Esophagus squamous epithelium (tissue), 5 donors: Measurements from ENCODE around the gene SCNN1B. TPM values are rescaled to one million over a fixed set of nuclear protein-coding genes. Genes with fewer than 3 reads are reported as not detected.

ENCODE experiments used
- DNase-seq: peaks from one replicate; lab custom pipeline; 2025; lab: John Stamatoyannopoulos, UW
- H3K27ac ChIP-seq, 4 donors: fragments of 200-600 bp; sonication (generic); one replicate each; pipeline ENCODE4 v1.5.1; 2016 to 2019; ENCODE audit warnings: mild to moderate bottlenecking in 1 of 4
- H3K27me3 ChIP-seq, 4 donors: fragments of 200-600 bp; sonication (generic); 1 replicate in 3 of 4; 2 replicates in 1 of 4; pipeline versions ENCODE4 v1.5.1 to v1.6.0; 2017 to 2021; ENCODE audit warnings: antibody characterized with exemption in 1 of 4
- H3K36me3 ChIP-seq, 3 donors: fragments of 200-600 bp; sonication (generic); one replicate each; pipeline ENCODE4 v1.5.1; 2016 to 2019
- H3K4me1 ChIP-seq, 3 donors: fragments of 200-600 bp; sonication (generic); one replicate each; pipeline ENCODE4 v1.5.1; 2017 to 2019
- H3K4me3 ChIP-seq, 4 donors: fragments of 200-600 bp; sonication (generic); 1 replicate in 3 of 4; 2 replicates in 1 of 4; pipeline ENCODE4 v1.5.1; 2016 to 2019; ENCODE audit warnings: mild to moderate bottlenecking in 2 of 4, moderate library complexity in 1 of 4
- H3K9me3 ChIP-seq, 3 donors: fragments of 200-600 bp; sonication (generic); one replicate each; pipeline ENCODE4 v1.5.1; 2016 to 2019
- POLR2A ChIP-seq, 4 donors: fragments of 450-650 bp; IDR thresholded peaks; one replicate each; pipeline ENCODE4 v1.6.1; 2017; ENCODE audit warnings: antibody characterized with exemption in 4 of 4, mild to moderate bottlenecking in 4 of 4, moderate library complexity in 3 of 4
- WGBS, 2 donors: methylation state at CpG; one replicate each; pipeline ENCODE4 v1.1.5; 2018; 5-methylcytosine and 5-hydroxymethylcytosine counted together
- intact Hi-C: fragments of 100-400 bp; cut with DNase I; formaldehyde crosslinking; loops from one replicate; pipeline ENCODE4 v1.15.0; 2022
- total RNA-seq, 4 donors: library from RNA; depleted of rRNA; stranded (reverse); fragments of >200 nt; gene quantifications; one replicate each; pipeline ENCODE4 v1.1.0, GENCODE V29; 2016
- TF ChIP-seq, protein P1 (sequence below), 6 experiments: fragments of 450-650 bp in 4 of 6; fragments of 200-600 bp in 2 of 6; sonication (generic) in 2 of 6; IDR thresholded peaks; one replicate each; pipeline ENCODE4 v1.5.1; 2016 to 2019; ENCODE audit warnings: antibody characterized with exemption in 6 of 6, mild to moderate bottlenecking in 4 of 6, moderate library complexity in 4 of 6
- donor health status: DM: yes; HTN: yes; CAD: no.

The SCNN1B gene
- total RNA-seq, 4 donors from 2014 or later: 24.9 to 86.8 (median 36.2) TPM

DNA sequence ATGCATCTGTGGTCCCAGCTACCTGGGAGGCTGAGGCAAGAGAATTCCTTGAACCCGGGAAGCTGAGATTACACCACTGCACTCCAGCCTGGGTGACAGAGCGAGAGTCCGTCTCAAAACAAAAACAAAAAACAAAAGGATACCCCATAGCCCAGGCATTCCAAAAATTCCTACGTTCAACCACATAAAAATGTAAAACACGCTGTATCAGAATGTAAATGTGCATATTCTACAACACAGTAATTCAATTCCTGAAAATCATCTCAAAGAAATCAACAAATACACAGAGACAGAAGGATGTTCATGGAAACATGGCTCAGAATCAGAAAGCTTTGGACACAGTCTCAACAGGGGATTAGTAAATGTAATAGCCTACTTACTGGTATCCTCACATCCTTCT is 117.9 kb downstream of the SCNN1B start:
- intact Hi-C loops: no loop called here
- Histone ChIP-seq H3K27me3 (no peaks in the 10 kb centered on the region), H3K9me3 (no peaks in the 10 kb centered on the region), H3K36me3 (peaks cover 8 to 48% (median 12%) of the 10 kb centered on the region in 3 donors), H3K4me1 (peaks cover 17 to 31% (median 20%) of the 10 kb centered on the region in 3 donors), H3K4me3 (no peak overlapping the region), H3K27ac (peak overlapping the region in 3 of 4 donors; percentile 38 to 57 (median 38))
- TF ChIP-seq, protein P1, sequence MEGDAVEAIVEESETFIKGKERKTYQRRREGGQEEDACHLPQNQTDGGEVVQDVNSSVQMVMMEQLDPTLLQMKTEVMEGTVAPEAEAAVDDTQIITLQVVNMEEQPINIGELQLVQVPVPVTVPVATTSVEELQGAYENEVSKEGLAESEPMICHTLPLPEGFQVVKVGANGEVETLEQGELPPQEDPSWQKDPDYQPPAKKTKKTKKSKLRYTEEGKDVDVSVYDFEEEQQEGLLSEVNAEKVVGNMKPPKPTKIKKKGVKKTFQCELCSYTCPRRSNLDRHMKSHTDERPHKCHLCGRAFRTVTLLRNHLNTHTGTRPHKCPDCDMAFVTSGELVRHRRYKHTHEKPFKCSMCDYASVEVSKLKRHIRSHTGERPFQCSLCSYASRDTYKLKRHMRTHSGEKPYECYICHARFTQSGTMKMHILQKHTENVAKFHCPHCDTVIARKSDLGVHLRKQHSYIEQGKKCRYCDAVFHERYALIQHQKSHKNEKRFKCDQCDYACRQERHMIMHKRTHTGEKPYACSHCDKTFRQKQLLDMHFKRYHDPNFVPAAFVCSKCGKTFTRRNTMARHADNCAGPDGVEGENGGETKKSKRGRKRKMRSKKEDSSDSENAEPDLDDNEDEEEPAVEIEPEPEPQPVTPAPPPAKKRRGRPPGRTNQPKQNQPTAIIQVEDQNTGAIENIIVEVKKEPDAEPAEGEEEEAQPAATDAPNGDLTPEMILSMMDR (IDR thresholded peaks at IDR 0.05): no peak
- no peak for TF ChIP-seq POLR2A (IDR thresholded peaks at IDR 0.05)
- DNase-seq: no peak
- 73 to 80% methylated on average over 5 of the region's 5 CpGs for WGBS, 2 donors

DNA sequence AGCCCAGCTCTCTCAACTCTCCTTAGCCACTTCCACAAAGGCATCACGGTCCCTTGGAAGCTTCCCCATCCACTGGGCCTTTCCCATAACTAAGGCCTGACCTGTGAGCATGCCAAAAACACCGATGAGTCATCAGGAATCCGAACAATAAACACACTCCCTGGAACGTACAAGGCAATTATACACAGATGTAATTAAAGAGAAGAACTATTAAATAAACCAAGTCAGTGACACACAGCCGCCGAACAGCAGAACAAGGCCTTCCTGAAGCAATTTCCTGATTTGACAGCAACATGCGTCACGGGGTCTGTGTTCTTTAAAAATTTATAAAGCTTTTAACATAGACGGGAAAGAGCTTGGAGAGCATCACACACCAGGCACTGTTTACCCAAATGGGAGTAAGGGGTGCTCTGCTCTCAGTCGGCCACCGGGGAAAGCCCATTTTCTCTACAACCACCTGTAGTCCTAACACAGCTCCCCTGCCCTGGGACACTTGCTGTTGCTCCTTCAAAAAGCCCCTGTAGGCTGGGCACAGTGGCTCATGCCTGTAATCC is 121.5 kb downstream of the SCNN1B start:
- Histone ChIP-seq H3K4me1 (peaks cover 19 to 34% (median 23%) of the 10 kb centered on the region in 3 donors), H3K27me3 (no peaks in the 10 kb centered on the region), H3K27ac (peak overlapping the region; percentile 90 to 99 (median 98)), H3K9me3 (no peaks in the 10 kb centered on the region), H3K4me3 (peak overlapping the region in 2 of 4 donors; percentile 3 to 25), H3K36me3 (peaks cover 0 to 26% (median 0%) of the 10 kb centered on the region in 3 donors)
- no peak for DNase-seq
- TF ChIP-seq POLR2A (IDR thresholded peaks at IDR 0.05): peak in 1 of 4 donors; percentile 23
- TF ChIP-seq, protein P1 (IDR thresholded peaks at IDR 0.05): peak in 2 of 6 experiments; percentile 3 to 7
- intact Hi-C loops: no loop called here
- WGBS, 2 donors: 13 to 25% methylated on average over 10 to 11 of the region's 11 CpGs

DNA sequence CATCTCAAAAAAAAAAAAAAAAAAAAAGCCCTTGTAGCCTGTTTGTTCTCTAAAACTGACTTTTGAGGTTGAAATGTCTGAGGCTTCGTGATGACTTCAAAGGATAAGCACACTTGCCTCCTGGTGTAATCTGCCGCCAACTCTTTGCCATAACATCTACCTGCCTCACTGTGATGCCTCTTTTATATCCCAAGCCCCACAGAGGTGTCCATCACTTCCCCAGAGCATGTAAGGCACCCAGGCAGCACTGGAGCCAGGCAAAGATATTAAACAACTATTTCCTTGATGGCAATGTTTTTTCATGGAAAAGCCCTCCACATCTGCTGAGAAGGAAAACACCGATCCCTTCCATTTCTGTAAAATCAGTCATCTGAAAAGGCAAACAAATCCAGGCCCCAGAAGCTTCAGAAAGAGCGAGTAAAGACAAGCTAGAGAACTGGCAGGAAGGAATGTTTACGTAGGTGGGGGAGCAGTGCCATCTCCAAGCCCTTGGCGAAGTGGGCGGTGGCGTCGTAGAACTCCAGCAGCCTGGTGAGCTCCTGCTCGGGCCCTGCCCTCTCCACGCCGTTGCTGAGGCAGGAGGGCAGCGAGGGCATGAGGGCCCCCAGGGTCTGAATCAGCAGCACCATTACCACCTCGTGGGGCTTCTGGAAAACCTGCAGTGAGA is 122.3 kb downstream of the SCNN1B start:
- no peak for DNase-seq
- TF ChIP-seq POLR2A (IDR thresholded peaks at IDR 0.05): no peak
- TF ChIP-seq, protein P1 (IDR thresholded peaks at IDR 0.05): no peak
- Histone ChIP-seq H3K4me1 (peaks cover 19 to 34% (median 23%) of the 10 kb centered on the region in 3 donors), H3K4me3 (no peak overlapping the region), H3K27ac (peak overlapping the region; percentile 90 to 99 (median 98)), H3K36me3 (peaks cover 0 to 25% (median 0%) of the 10 kb centered on the region in 3 donors), H3K9me3 (no peaks in the 10 kb centered on the region), H3K27me3 (no peaks in the 10 kb centered on the region)
- intact Hi-C loops: no loop called here
- 43 to 51% methylated on average over 10 to 14 of the region's 14 CpGs for WGBS, 2 donors

DNA sequence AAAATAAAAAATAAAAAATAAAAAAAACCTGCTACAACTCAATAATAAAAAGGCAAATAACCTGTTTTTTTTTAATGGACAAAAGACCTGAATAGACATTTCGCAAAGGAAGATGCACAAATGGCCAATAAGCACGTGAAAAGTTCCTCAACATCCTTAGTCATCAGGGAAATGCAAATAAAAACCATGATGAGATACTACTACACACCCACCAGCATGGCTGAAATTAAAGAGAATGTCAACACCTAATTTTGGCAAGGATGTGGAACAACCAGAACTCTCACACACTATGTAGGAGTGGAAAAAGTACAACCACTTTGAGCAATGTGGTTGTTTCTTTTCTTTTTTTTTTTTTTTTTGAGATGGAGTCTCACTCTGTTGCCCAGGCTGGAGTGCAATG is 126.2 kb downstream of the SCNN1B start:
- DNase-seq: no peak
- intact Hi-C loops: no loop called here
- H3K36me3 ChIP-seq: peaks cover 0 to 61% (median 11%) of the 10 kb centered on the region in 3 donors
- H3K9me3 ChIP-seq: no peaks in the 10 kb centered on the region
- no peak overlapping the region for H3K4me3 ChIP-seq
- H3K4me1 ChIP-seq: peaks cover 15 to 28% (median 19%) of the 10 kb centered on the region in 3 donors
- 46 to 61% methylated on average over 2 of the region's 2 CpGs for WGBS, 2 donors
- H3K27ac ChIP-seq: no peak overlapping the region
- TF ChIP-seq, protein P1 (IDR thresholded peaks at IDR 0.05): no peak
- no peak for TF ChIP-seq POLR2A (IDR thresholded peaks at IDR 0.05)
- no peaks in the 10 kb centered on the region for H3K27me3 ChIP-seq

Other genes with a start within 250 kb of the SCNN1B start
- gene USP31, start 152.8 kb upstream of the SCNN1B start, total RNA-seq: 10 to 100 TPM in 2 of 4 donors, 1 to 10 TPM in 2; 7.8 to 29.9 (median 11.0) TPM
- gene SCNN1G, start 119.6 kb upstream of the SCNN1B start, total RNA-seq: 10 to 100 TPM in 1 of 4 donors, 1 to 10 TPM in 3; 5.0 to 10.8 (median 7.0) TPM
- gene COG7, start 150.9 kb downstream of the SCNN1B start, total RNA-seq: 10 to 100 TPM; 10.4 to 17.6 (median 15.3) TPM
- 10 to 100 TPM; 19.4 to 53.8 (median 23.9) TPM for gene GGA2, start 208.2 kb downstream of the SCNN1B start, total RNA-seq